ENCODE measurements around the gene UNCX.

UNCX gene

GRCh38 chr7:1232103-1232466, 587 bp upstream of the UNCX start:
- no peak for DNase-seq (ENCODE audit: low spot score)

- DNase-seq (ENCODE audit: low spot score), result no peak
These were observed 819 bp downstream of the UNCX start for GRCh38 chr7:1233333-1234048.

GRCh38 chr7:1234049-1234880, 1.6 kb downstream of the UNCX start:
- no peak for DNase-seq (ENCODE audit: low spot score)

GRCh38 chr7:1234881-1235500, 2.3 kb downstream of the UNCX start:
- no peak for DNase-seq (ENCODE audit: low spot score)

GRCh38 chr7:1235501-1236131, 2.9 kb downstream of the UNCX start:
- no peak for DNase-seq (ENCODE audit: low spot score)

GRCh38 chr7:1236132-1236661, 3.5 kb downstream of the UNCX start:
- DNase-seq (ENCODE audit: low spot score), result no peak

- no peak for DNase-seq (ENCODE audit: low spot score)
These were observed 4.4 kb downstream of the UNCX start for GRCh38 chr7:1236831-1237701.

GRCh38 chr7:1237704-1238255, 5.1 kb downstream of the UNCX start:
- no peak for DNase-seq (ENCODE audit: low spot score)

GRCh38 chr7:1238450-1238882, 5.8 kb downstream of the UNCX start:
- DNase-seq (ENCODE audit: low spot score), result no peak

- DNase-seq (ENCODE audit: low spot score), result no peak
These were observed 6.5 kb downstream of the UNCX start for GRCh38 chr7:1238931-1239802.

GRCh38 chr7:1239803-1240516, 7.3 kb downstream of the UNCX start:
- DNase-seq (ENCODE audit: low spot score), result no peak

- DNase-seq (ENCODE audit: low spot score), result no peak
These were observed 8.0 kb downstream of the UNCX start for GRCh38 chr7:1240517-1241257.

GRCh38 chr7:1241258-1241602, 8.6 kb downstream of the UNCX start:
- no peak for DNase-seq (ENCODE audit: low spot score)

GRCh38 chr7:1241603-1242255, 9.1 kb downstream of the UNCX start:
- DNase-seq (ENCODE audit: low spot score), result no peak

- DNase-seq (ENCODE audit: low spot score), result no peak
These were observed 9.6 kb downstream of the UNCX start for GRCh38 chr7:1242256-1242605.

- no peak for DNase-seq (ENCODE audit: low spot score)
These were observed 10.1 kb downstream of the UNCX start for GRCh38 chr7:1242606-1243289.

- DNase-seq (ENCODE audit: low spot score), result no peak
These were observed 10.8 kb downstream of the UNCX start for GRCh38 chr7:1243290-1243963.
